ENCODE results near the gene RALGPS1.

DNA sequence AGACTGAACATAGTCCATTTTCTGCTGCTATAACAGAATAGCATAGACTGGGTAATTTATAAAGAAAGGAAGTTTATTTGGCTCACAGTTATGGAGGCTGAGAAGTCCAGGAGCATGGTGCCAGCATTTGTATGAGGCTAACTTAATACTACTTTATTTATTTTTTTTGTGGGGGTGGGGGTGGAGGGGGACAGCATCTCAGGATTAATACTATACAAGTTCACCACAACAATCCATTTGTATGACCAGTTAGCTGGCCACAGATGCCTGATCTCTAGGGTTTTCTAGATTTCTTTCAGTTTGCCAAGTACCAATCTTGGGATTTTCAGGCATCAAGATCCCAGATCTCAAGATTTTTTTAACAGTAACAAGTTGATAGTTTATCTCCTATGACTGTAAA, 187.6 kb downstream of the RALGPS1 start:
- TF ChIP-seq, protein P1, sequence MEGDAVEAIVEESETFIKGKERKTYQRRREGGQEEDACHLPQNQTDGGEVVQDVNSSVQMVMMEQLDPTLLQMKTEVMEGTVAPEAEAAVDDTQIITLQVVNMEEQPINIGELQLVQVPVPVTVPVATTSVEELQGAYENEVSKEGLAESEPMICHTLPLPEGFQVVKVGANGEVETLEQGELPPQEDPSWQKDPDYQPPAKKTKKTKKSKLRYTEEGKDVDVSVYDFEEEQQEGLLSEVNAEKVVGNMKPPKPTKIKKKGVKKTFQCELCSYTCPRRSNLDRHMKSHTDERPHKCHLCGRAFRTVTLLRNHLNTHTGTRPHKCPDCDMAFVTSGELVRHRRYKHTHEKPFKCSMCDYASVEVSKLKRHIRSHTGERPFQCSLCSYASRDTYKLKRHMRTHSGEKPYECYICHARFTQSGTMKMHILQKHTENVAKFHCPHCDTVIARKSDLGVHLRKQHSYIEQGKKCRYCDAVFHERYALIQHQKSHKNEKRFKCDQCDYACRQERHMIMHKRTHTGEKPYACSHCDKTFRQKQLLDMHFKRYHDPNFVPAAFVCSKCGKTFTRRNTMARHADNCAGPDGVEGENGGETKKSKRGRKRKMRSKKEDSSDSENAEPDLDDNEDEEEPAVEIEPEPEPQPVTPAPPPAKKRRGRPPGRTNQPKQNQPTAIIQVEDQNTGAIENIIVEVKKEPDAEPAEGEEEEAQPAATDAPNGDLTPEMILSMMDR (IDR thresholded peaks at IDR 0.05): no peak
- TF ChIP-seq POLR2A (IDR thresholded peaks at IDR 0.05): no peak

All from vagina (tissue), 2 donors.